ENCODE measurements around the gene ISLR. TPM values are rescaled to one million over a fixed set of nuclear protein-coding genes. Genes with fewer than 3 reads are reported as not detected.

Gene ISLR
- total RNA-seq, 6 experiments from 2014 or later = 1.7 to 6.3 (median 1.9) TPM

DNA sequence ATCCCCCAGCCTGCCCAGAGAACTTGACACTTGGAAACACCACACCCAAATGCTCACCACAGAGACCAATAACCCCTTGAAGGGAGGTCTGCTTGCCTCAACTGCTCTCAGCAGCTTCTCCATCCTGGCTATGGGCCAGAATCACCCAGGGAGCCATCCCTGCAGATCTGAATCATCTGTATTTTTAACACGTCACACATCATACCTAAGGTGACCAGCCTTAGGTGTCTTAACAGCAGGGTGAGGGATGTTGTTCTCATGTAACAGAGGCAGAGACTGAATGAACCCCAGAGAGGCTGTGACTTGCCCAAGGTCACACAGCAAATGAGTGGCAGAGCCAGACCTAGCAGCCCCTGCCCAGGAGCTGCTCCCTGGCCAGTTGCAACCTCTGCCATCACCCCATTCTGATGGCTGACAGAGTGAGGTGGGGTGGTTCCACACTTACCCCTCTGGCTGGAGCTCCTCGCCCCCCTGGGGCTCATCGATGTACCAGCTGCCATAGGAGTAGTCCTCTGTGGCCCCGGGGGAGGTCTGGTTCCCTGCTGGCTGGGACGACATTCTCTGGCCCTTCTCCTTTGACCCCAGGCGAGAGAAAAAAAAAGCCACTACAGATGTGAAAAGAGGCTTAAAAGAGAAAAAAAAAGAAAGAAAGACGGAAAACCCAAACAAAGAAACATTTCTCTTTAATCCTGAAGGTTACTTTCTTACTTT, 28.4 kb downstream of the ISLR start:
- no peak for DNase-seq
- H3K4me3 Mint-ChIP-seq = peak overlapping the region; percentile 66
- no peaks in the 10 kb centered on the region for H3K36me3 Mint-ChIP-seq (ENCODE audit: low read depth)
- no peaks in the 10 kb centered on the region for H3K9me3 Mint-ChIP-seq
- H3K4me1 Mint-ChIP-seq (ENCODE audit: low read depth) = peaks cover 60% of the 10 kb centered on the region
- TF ChIP-seq, protein P1, sequence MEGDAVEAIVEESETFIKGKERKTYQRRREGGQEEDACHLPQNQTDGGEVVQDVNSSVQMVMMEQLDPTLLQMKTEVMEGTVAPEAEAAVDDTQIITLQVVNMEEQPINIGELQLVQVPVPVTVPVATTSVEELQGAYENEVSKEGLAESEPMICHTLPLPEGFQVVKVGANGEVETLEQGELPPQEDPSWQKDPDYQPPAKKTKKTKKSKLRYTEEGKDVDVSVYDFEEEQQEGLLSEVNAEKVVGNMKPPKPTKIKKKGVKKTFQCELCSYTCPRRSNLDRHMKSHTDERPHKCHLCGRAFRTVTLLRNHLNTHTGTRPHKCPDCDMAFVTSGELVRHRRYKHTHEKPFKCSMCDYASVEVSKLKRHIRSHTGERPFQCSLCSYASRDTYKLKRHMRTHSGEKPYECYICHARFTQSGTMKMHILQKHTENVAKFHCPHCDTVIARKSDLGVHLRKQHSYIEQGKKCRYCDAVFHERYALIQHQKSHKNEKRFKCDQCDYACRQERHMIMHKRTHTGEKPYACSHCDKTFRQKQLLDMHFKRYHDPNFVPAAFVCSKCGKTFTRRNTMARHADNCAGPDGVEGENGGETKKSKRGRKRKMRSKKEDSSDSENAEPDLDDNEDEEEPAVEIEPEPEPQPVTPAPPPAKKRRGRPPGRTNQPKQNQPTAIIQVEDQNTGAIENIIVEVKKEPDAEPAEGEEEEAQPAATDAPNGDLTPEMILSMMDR (IDR thresholded peaks at IDR 0.05) = no peak
- H3K27ac Mint-ChIP-seq = peak overlapping the region; percentile 71
- no peaks in the 10 kb centered on the region; the same call in 1 of the 2 replicates for H3K27me3 Mint-ChIP-seq (ENCODE audit: insufficient read depth)

DNA sequence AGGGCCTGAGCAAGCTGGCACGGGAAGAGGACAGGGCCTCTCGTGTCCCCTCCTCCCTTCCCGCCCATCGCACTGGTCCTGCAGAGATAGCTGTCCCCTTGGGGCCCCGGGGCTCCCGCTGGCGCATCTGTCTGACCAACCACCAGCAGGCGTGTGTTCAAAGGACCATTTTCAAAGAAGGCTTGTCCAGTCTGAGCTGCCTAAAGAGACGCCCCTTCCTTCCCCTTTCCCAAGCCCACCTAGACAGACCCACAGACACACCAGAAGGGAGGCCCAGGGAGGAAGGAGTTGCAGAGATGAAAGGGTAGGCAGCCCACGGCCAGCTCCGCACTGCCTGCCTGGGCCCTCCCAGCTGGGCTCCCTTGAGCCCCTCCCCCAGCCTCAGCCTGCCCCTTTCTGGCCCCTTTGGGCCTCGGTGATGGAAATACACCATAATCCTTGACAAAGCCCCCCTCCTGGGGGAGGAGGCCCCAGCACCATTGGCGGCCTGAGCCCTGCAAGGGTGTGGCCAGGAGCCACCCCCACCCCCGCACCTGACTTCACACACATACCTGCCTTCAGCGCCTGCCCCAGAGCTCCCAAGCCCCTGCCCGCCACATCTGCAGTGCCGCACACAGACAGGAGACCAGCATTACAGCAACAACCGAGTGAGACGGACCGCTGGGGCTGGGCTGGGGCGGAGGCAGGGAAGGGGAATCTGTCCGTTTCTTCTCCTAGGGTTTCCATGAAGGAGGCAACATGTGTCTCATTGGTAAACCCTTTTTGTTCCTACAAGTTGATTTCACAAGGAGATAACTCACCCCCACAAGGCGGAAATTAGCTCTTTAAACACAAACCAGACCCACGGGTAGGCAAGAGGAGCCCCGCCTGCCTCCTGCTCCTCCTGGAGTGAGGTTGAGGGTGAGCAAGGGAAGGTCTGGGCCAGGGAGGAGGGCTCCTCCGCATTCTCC, 29.2 kb downstream of the ISLR start, which contains the start of gene STRA6:
STRA6 (minus strand) TSS at position 336 of the 950 bp plus-strand sequence. CDS start 520 bp downstream, outside the sequence.
- Mint-ChIP-seq H3K4me3 (peak within 1 kb of the TSS; percentile 66), H3K4me1 (ENCODE audit: low read depth) (peaks cover 58% of the 10 kb centered on the region), H3K9me3 (no peaks in the 10 kb centered on the region), H3K27me3 (ENCODE audit: insufficient read depth) (no peaks in the 10 kb centered on the region; the same call in 1 of the 2 replicates), H3K27ac (peak within 1 kb of the TSS; percentile 71), H3K36me3 (ENCODE audit: low read depth) (no peaks in the 10 kb centered on the region)
- peak; percentile 45 for DNase-seq
- TF ChIP-seq, protein P1 (IDR thresholded peaks at IDR 0.05) = 0 out of 2 replicates have a peak, but pooled peaks have one; percentile 7

DNA sequence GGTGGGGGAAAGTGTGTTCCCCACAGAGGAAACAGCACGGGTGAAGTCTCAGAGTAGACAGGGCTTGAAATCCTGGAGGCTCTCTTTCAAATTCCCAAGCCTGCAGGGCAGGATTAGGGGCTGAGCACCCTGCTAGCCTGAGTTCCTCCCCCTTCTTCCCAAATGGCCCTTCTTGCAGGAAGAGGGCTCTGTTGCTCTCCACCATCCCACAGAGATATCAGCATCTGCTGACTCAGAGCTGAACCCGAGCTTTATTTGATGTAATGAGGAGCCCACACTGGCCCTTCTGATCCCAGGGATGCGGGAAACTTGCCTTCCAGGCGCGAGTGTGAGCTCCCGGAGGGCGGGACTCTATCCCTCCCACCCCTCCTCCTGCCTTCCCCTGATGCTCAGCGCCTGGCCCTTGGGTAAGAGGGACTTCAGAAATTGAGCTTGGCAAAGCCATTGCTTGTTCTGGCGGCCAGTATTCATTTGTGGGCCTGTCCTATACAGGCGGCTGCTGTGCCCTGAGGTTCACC, 30.5 kb downstream of the ISLR start:
- H3K36me3 Mint-ChIP-seq (ENCODE audit: low read depth) = no peaks in the 10 kb centered on the region
- H3K4me3 Mint-ChIP-seq = peak overlapping the region; percentile 66; the same call in 1 of the 2 replicates
- H3K27me3 Mint-ChIP-seq (ENCODE audit: insufficient read depth) = no peaks in the 10 kb centered on the region; the same call in 1 of the 2 replicates
- peak overlapping the region; percentile 57 for H3K27ac Mint-ChIP-seq
- peak; percentile 56 for DNase-seq
- TF ChIP-seq, protein P1 (IDR thresholded peaks at IDR 0.05) = no peak
- no peaks in the 10 kb centered on the region for H3K9me3 Mint-ChIP-seq
- peaks cover 56% of the 10 kb centered on the region for H3K4me1 Mint-ChIP-seq (ENCODE audit: low read depth)

DNA sequence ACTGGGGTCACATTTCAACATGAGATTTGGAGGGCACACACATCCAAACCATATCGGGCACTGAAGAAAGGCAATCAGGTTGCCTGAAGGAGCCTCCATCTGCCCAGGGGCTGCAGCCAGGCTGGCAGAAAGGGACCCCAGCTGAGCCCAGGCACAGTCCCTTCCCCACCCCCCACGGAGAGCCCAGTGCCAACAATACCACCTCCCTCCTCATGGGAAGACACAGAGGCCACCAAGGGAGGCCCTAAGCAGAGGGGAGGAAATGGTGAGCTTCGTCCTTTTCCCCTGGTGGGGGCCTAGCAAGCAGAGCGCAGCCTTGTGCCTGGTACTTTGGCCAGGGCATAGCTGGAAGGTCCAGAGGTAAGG, 32.1 kb downstream of the ISLR start:
- peaks cover 59% of the 10 kb centered on the region for H3K4me1 Mint-ChIP-seq (ENCODE audit: low read depth)

DNA sequence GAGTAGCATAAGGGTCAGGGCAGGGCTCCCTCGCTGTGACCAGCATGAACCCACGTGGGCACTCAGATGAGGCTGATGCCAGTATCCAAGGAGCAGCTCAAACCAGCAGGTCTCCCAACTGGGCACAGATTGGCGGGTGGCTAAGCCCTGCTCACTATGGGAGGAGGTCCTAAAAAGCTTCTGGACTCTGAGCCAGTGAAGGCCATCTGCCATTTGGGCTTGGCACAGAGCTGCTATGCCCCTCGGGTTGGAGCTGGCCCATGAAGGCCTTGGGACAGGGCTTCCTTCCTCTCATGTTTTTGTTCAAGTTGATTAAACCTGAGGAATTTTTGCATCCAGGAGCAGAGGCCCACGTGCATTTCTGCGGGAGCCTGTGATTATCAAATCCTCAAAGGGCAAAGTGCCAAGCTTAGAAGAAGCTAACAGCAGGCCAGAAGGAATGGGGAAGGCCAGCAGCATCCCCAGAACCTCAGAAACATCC, 33.3 kb downstream of the ISLR start:
- Mint-ChIP-seq H3K4me3 (no peak overlapping the region), H3K36me3 (ENCODE audit: low read depth) (no peaks in the 10 kb centered on the region), H3K4me1 (ENCODE audit: low read depth) (peaks cover 46% of the 10 kb centered on the region), H3K27me3 (ENCODE audit: insufficient read depth) (peaks cover 5% of the 10 kb centered on the region), H3K27ac (no peak overlapping the region), H3K9me3 (no peaks in the 10 kb centered on the region)
- TF ChIP-seq, protein P1 (IDR thresholded peaks at IDR 0.05) = no peak
- no peak for DNase-seq

More for the DNA sequence above, 32.1 kb downstream of the ISLR start:
- H3K9me3 Mint-ChIP-seq = no peaks in the 10 kb centered on the region
- H3K4me3 Mint-ChIP-seq = no peak overlapping the region
- H3K27me3 Mint-ChIP-seq (ENCODE audit: insufficient read depth) = no peaks in the 10 kb centered on the region; the same call in 1 of the 2 replicates
- H3K27ac Mint-ChIP-seq = no peak overlapping the region
- TF ChIP-seq, protein P1 (IDR thresholded peaks at IDR 0.05) = no peak
- H3K36me3 Mint-ChIP-seq (ENCODE audit: low read depth) = no peaks in the 10 kb centered on the region
- no peak for DNase-seq

Data from HFFc6 (cell line).